Measurements from ENCODE around the gene PKDCC. TPM values are rescaled to one million over a fixed set of nuclear protein-coding genes. Genes with fewer than 3 reads are reported as not detected.

The PKDCC gene
- total RNA-seq, 1 experiment from 2014 or later = 7.3 TPM

GRCh38 chr2:42049221-42050009 is 1.6 kb downstream of the PKDCC start:
- DNase-seq (ENCODE audit: low read depth) = no peak

- DNase-seq (ENCODE audit: low read depth) = no peak
Observed at GRCh38 chr2:42050010-42050702, 2.3 kb downstream of the PKDCC start.

- no peak for DNase-seq (ENCODE audit: low read depth)
Observed at GRCh38 chr2:42050703-42051542, 3.1 kb downstream of the PKDCC start.

GRCh38 chr2:42051543-42052235 is 3.9 kb downstream of the PKDCC start:
- no peak for DNase-seq (ENCODE audit: low read depth)

- DNase-seq (ENCODE audit: low read depth) = no peak
Observed at GRCh38 chr2:42052702-42053481, 5.1 kb downstream of the PKDCC start.

GRCh38 chr2:42053482-42053790 is 5.6 kb downstream of the PKDCC start:
- DNase-seq (ENCODE audit: low read depth) = no peak

- DNase-seq (ENCODE audit: low read depth) = no peak
Observed at GRCh38 chr2:42053791-42054701, 6.2 kb downstream of the PKDCC start.

GRCh38 chr2:42054714-42055430 is 7.1 kb downstream of the PKDCC start:
- DNase-seq (ENCODE audit: low read depth) = no peak

- DNase-seq (ENCODE audit: low read depth) = no peak
Observed at GRCh38 chr2:42055573-42056514, 8.0 kb downstream of the PKDCC start.

GRCh38 chr2:42057159-42057901 is 9.5 kb downstream of the PKDCC start:
- DNase-seq (ENCODE audit: low read depth) = no peak

GRCh38 chr2:42057902-42058450 is 10.2 kb downstream of the PKDCC start:
- no peak for DNase-seq (ENCODE audit: low read depth)

- no peak for DNase-seq (ENCODE audit: low read depth)
Observed at GRCh38 chr2:42059261-42059898, 11.6 kb downstream of the PKDCC start.

GRCh38 chr2:42060028-42060427 is 12.2 kb downstream of the PKDCC start:
- DNase-seq (ENCODE audit: low read depth) = no peak

GRCh38 chr2:42060718-42061619 is 13.1 kb downstream of the PKDCC start:
- no peak for DNase-seq (ENCODE audit: low read depth)

GRCh38 chr2:42061839-42062238 is 14.0 kb downstream of the PKDCC start:
- no peak for DNase-seq (ENCODE audit: low read depth)

All from Daoy (cell line).